Superior temporal gyrus (tissue), 1 donor: Measurements from ENCODE around the gene SRMS.
"Not testable (repeated sequence)": the region's sequence is repeated elsewhere in the genome, so short reads cannot be mapped to it uniquely, and the experiment has no call there.

ENCODE experiments used
- DNase-seq: peaks from one replicate; pipeline ENCODE4 v3.0.0-alpha.2; 2016; ENCODE audit errors: extremely low spot score

The SRMS gene

GRCh38 chr20:63578224-63579016, 30.9 kb upstream of the SRMS start:
- DNase-seq = no peak

- no peak for DNase-seq
Observed at GRCh38 chr20:63577317-63577894, 29.9 kb upstream of the SRMS start.

GRCh38 chr20:63576311-63576710, 28.8 kb upstream of the SRMS start:
- no peak for DNase-seq

GRCh38 chr20:63574829-63575743, 27.5 kb upstream of the SRMS start:
- no peak for DNase-seq

- DNase-seq = no peak
Observed at GRCh38 chr20:63574156-63574828, 26.7 kb upstream of the SRMS start, which contains the start of gene HELZ2. HELZ2 (minus strand) TSS chr20:63574239; CDS start chr20:63572385, 1,854 bp downstream.

- DNase-seq = no peak
Observed at GRCh38 chr20:63573647-63574131, 26.1 kb upstream of the SRMS start.

- DNase-seq = no peak
Observed at GRCh38 chr20:63572788-63573646, 25.5 kb upstream of the SRMS start.

- no peak for DNase-seq
Observed at GRCh38 chr20:63572071-63572787, 24.7 kb upstream of the SRMS start.

- not testable (repeated sequence) for DNase-seq
Observed at GRCh38 chr20:63571087-63571478, 23.5 kb upstream of the SRMS start.

- no peak for DNase-seq
Observed at GRCh38 chr20:63570281-63571086, 22.9 kb upstream of the SRMS start.

- DNase-seq = no peak
Observed at GRCh38 chr20:63568986-63569949, 21.7 kb upstream of the SRMS start.

- DNase-seq = no peak
Observed at GRCh38 chr20:63568170-63568981, 20.8 kb upstream of the SRMS start.

GRCh38 chr20:63567386-63568169, 20.0 kb upstream of the SRMS start:
- peak; percentile 11 for DNase-seq

- no peak for DNase-seq
Observed at GRCh38 chr20:63567136-63567385, 19.5 kb upstream of the SRMS start.

- no peak for DNase-seq
Observed at GRCh38 chr20:63566395-63567135, 19.0 kb upstream of the SRMS start.
